KG1 (cell line): Measurements from ENCODE around the gene FXYD5.
A peak's percentile ranks its signal among the peaks of the same experiment; 100 is the strongest.
"Not testable (repeated sequence)": the region's sequence is repeated elsewhere in the genome, so short reads cannot be mapped to it uniquely, and the experiment has no call there.

ENCODE experiments used
- DNase-seq: peaks from one replicate; lab custom pipeline; 2025; lab: John Stamatoyannopoulos, UW

The FXYD5 gene

GRCh38 chr19:35181387-35181786 lies 26.9 kb downstream of the FXYD5 start:
- DNase-seq = no peak

GRCh38 chr19:35184267-35184666 lies 29.7 kb downstream of the FXYD5 start:
- DNase-seq = no peak

GRCh38 chr19:35184884-35185283 lies 30.3 kb downstream of the FXYD5 start:
- DNase-seq = no peak

GRCh38 chr19:35194012-35194984 lies 39.8 kb downstream of the FXYD5 start:
- no peak for DNase-seq

- DNase-seq = no peak
These were observed 41.3 kb downstream of the FXYD5 start for GRCh38 chr19:35195830-35196229.

GRCh38 chr19:35196861-35197260 lies 42.3 kb downstream of the FXYD5 start:
- not testable (repeated sequence) for DNase-seq

- DNase-seq = no peak
These were observed 44.9 kb downstream of the FXYD5 start for GRCh38 chr19:35199481-35199880.

- no peak for DNase-seq
These were observed 48.5 kb downstream of the FXYD5 start for GRCh38 chr19:35202722-35203688.

- peak; percentile 52 for DNase-seq
These were observed 50.5 kb downstream of the FXYD5 start for GRCh38 chr19:35204799-35205732.

GRCh38 chr19:35205733-35206323 lies 51.3 kb downstream of the FXYD5 start:
- no peak for DNase-seq

- DNase-seq = no peak
These were observed 51.8 kb downstream of the FXYD5 start for GRCh38 chr19:35206379-35206778.

- no peak for DNase-seq
These were observed 52.3 kb downstream of the FXYD5 start for GRCh38 chr19:35206855-35207254.

GRCh38 chr19:35207391-35207871 lies 52.9 kb downstream of the FXYD5 start:
- DNase-seq = no peak

GRCh38 chr19:35208121-35208520 lies 53.6 kb downstream of the FXYD5 start:
- no peak for DNase-seq

GRCh38 chr19:35209646-35210045 lies 55.1 kb downstream of the FXYD5 start:
- no peak for DNase-seq

- peak; percentile 33 for DNase-seq
These were observed 57.2 kb downstream of the FXYD5 start for GRCh38 chr19:35211545-35212230.

- DNase-seq = no peak
These were observed 57.7 kb downstream of the FXYD5 start for GRCh38 chr19:35212241-35212640.

GRCh38 chr19:35213663-35214632 lies 59.4 kb downstream of the FXYD5 start:
- DNase-seq = peak; percentile 49
